ENCODE data around the gene ALG12.

DNA sequence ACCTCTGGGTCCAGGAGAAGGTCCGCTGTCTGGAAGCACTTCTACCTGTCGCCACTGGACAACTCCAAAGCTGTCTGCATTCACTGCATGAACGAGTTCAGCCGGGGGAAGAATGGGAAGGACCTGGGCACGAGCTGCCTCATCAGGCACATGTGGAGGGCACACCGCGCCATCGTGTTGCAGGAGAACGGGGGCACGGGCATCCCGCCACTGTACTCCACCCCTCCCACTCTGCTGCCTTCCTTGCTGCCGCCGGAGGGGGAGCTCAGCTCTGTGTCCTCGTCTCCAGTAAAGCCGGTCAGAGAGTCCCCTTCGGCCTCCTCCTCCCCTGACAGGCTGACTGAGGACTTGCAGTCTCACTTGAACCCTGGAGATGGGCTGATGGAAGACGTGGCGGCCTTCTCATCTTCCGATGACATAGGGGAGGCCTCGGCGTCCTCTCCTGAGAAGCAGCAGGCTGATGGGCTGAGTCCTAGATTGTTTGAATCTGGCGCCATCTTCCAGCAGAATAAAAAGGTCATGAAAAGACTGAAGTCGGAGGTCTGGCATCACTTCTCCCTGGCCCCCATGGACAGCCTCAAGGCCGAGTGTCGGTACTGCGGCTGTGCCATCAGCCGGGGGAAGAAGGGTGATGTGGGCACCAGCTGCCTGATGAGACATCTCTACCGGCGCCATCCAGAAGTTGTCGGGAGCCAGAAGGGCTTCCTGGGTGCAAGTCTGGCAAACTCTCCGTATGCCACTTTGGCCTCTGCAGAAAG lies 33.6 kb downstream of the ALG12 start:
- TF ChIP-seq, protein P1, sequence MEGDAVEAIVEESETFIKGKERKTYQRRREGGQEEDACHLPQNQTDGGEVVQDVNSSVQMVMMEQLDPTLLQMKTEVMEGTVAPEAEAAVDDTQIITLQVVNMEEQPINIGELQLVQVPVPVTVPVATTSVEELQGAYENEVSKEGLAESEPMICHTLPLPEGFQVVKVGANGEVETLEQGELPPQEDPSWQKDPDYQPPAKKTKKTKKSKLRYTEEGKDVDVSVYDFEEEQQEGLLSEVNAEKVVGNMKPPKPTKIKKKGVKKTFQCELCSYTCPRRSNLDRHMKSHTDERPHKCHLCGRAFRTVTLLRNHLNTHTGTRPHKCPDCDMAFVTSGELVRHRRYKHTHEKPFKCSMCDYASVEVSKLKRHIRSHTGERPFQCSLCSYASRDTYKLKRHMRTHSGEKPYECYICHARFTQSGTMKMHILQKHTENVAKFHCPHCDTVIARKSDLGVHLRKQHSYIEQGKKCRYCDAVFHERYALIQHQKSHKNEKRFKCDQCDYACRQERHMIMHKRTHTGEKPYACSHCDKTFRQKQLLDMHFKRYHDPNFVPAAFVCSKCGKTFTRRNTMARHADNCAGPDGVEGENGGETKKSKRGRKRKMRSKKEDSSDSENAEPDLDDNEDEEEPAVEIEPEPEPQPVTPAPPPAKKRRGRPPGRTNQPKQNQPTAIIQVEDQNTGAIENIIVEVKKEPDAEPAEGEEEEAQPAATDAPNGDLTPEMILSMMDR (IDR thresholded peaks at IDR 0.05) = no peak
- TF ChIP-seq EZH2 (IDR thresholded peaks at IDR 0.05; ENCODE audit: borderline replicate concordance, insufficient read depth, low read depth, low read length, poor library complexity, severe bottlenecking) = no peak

Data from B cell (primary cell).